Spinal cord (tissue), 4 donors: ENCODE results near the gene CCDC185. TPM values are rescaled to one million over a fixed set of nuclear protein-coding genes. Genes with fewer than 3 reads are reported as not detected.

Source experiments
- polyA plus RNA-seq, 2 donors: library from polyadenylated mRNA; unstranded; fragments of 120-200 nt; gene quantifications; one replicate each; pipeline ENCODE4 v1.2.1, GENCODE V29; 2013; ENCODE audit not compliant: insufficient read length in 2 of 2
- small RNA-seq: library from RNA; depleted of rRNA; stranded (forward); fragments of <200 nt; gene quantifications from one replicate; pipeline ENCODE3, GENCODE V24; 2014; ENCODE audit warnings: low replicate concordance
- total RNA-seq, 2 donors: library from RNA; depleted of rRNA in 1 of 2; stranded (reverse); fragments of 120-200 nt in 1 of 2; fragments of >200 nt in 1 of 2; gene quantifications; one replicate each; pipeline versions ENCODE4 v1.2.3 to v1.2.4, GENCODE V29; 2013 to 2014

CCDC185 gene
- total and polyA plus RNA-seq, 4 donors: 0.10 to 0.29 (median 0.16) TPM; not detected in 1

Small RNA genes lying within 50 kb of the gene (small RNA-seq; reads per million reads assigned to genes)
- gene RNU4-57P: not detected

Other genes starting within 250 kb of the CCDC185 start
- gene SUSD4, start 29.2 kb upstream of the CCDC185 start, total RNA-seq: 10 to 100 TPM; 20.2 to 38.4 TPM
- 10 to 100 TPM; 47.1 to 54.4 TPM for gene SUSD4, start 29.2 kb upstream of the CCDC185 start, polyA plus RNA-seq